GM19328 (cell line): ENCODE measurements around the gene GLIPR1L2.

Experiments
- ATAC-seq: cut with Tn5 transposase; IDR thresholded peaks from one replicate; pipeline ENCODE4 v1.9.1; 2021; ENCODE audit warnings: mild to moderate bottlenecking, moderate library complexity; ENCODE audit not compliant: unreplicated experiment

The GLIPR1L2 gene

DNA sequence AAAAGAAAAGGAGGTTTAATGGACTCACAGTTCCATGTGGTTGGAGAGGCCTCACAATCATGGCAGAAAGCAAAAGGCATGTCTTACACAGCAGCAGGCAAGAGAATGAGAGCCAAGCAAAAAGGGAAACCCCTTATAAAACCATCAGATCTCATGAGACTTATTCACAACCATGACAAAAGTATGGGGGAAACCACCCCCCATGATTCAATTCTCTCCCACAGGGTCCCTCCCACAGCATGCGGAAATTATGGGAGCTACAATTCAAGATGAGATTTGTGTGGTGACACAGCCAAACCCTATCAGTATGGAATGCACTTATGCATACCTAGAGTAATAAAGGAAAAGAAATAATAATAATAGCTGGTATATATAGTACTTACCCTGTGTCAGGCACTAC, 85.2 kb downstream of the GLIPR1L2 start:
- no peak for ATAC-seq

GRCh38 chr12:75477137-75477536, 86.2 kb downstream of the GLIPR1L2 start:
- ATAC-seq, result no peak

DNA sequence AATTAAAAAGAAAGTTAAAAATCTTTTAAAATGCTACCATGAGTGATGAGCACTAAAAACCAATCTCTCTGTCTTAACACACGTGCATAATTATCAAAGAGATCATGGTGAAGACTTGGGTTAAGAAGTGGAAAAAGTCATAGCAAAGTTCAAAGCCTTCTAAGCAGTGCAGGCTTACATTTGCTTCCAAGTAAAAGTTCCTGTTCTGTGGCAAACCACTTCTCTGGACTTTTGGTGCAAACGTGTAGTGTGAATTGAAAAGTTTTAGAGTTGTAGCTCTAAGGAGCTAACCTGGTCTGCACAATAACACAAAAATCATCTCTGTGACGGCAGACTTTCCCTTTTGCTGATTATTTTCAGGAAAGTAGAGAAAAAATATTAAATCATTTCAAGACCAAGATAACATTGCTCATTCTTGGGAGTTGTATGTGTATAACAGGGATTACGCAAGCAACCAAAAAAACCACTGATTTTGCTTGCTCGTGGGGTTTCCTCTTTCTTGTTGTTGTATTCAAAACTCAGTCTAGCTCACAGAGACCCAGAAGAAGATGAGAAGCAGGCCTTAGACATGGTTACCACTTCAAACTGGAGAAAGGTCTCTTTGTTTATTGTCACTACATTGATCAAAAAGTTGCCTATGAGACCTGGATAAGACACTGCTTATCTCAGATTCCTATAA, 87.4 kb downstream of the GLIPR1L2 start:
- ATAC-seq, result peak; percentile 19

- peak; percentile 19 for ATAC-seq
These were observed 89.1 kb downstream of the GLIPR1L2 start for GRCh38 chr12:75479963-75480461.

DNA sequence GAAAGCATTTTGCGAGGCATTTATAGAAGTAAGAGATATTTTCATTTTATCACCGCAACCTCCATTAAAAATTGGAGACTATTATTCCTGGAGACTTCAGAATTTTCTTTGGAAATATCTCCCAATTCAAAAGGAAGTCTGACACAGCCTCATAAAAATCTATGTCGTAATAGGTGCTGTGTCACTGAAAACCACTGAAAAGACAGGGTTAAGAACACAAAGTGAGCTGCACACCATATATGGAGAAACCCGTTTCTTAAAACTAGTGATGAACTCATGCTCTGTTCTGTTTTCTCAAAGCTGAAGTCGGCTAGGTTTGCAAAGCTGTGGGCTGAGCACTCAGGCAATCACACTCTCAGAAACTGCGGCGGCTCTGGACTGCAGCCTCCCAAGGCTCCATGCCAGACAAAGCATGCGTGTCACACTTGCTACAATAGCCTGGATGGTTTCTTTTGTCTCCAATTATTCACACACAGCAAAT, 89.6 kb downstream of the GLIPR1L2 start, which contains the start of gene GLIPR1:
TSS of gene GLIPR1 (plus strand) at position 287 of the 481 bp plus-strand sequence. CDS start at position 413, 126 bp downstream.
- ATAC-seq, result peak; percentile 87

DNA sequence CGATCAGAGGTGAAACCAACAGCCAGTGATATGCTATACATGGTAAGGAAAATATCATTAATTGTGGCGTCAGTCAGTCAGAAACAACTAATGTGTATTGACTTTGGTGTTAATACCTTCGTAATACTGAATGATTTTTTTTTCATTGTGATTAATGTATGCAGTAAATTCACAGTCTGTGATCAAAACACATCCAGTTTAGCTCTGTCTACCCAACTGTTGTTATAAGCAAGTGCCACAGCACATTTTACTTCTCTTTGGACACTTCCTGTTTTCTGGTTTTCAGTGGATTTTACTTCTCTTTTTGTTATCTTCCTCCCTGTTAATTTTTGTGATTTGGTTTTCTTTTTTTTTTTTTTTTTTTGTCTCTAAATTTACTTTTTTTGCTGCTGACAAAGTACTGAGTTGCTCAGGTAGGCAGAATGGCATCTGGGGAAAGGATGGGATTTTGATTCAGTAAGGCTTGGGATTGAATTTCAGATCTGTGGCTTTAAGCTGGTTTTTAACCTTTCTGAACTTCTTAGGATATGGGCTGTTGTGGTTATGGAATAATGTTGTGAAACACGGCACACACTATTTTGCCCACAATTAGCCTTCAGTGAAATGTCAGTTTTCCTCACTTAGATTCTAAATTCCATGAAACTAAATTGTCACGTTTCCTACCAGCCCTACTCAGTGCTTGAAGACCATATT, 90.3 kb downstream of the GLIPR1L2 start:
- ATAC-seq, result peak; percentile 28

- ATAC-seq, result no peak
These were observed 90.9 kb downstream of the GLIPR1L2 start for GRCh38 chr12:75481774-75482173.
